H9 (cell line): ENCODE results near the gene TBC1D5. TPM values are rescaled to one million over a fixed set of nuclear protein-coding genes. Genes with fewer than 3 reads are reported as not detected.

ENCODE experiments used
- DNase-seq: peaks from one replicate; pipeline ENCODE4 v3.0.0-alpha.2; 2017
- H2AFZ ChIP-seq: one replicate; pipeline ENCODE4 v1.6.1; 2013; ENCODE audit warnings: mild to moderate bottlenecking, low read length, control low read depth, moderate library complexity
- H2AK5ac ChIP-seq: 2 replicates; pipeline ENCODE4 v1.6.1; 2013; ENCODE audit warnings: low read length, control low read depth, mixed read lengths; ENCODE audit not compliant: insufficient read length
- H2BK120ac ChIP-seq: one replicate; pipeline ENCODE4 v1.6.1; 2013; ENCODE audit warnings: low read depth, mild to moderate bottlenecking, low read length, control low read depth, inconsistent platforms; ENCODE audit not compliant: poor library complexity, severe bottlenecking
- H2BK12ac ChIP-seq: 2 replicates; pipeline ENCODE4 v1.6.1; 2013; ENCODE audit warnings: low read length, control low read depth, mixed read lengths, low read depth; ENCODE audit not compliant: insufficient read length
- H2BK15ac ChIP-seq: 2 replicates; pipeline ENCODE4 v1.6.1; 2013; ENCODE audit warnings: low read depth, low read length, control low read depth
- H2BK20ac ChIP-seq: one replicate; pipeline ENCODE4 v1.6.1; 2013; ENCODE audit warnings: low read depth, mild to moderate bottlenecking, low read length, control low read depth, inconsistent platforms; ENCODE audit not compliant: poor library complexity, severe bottlenecking
- H2BK5ac ChIP-seq: 2 replicates; pipeline ENCODE4 v1.6.1; 2013; ENCODE audit warnings: low read length, control low read depth, mixed read lengths; ENCODE audit not compliant: insufficient read length
- H3K14ac ChIP-seq: 2 replicates; pipeline ENCODE4 v1.6.1; 2013; ENCODE audit warnings: low read length, control low read depth; ENCODE audit not compliant: insufficient read depth
- H3K18ac ChIP-seq: 2 replicates; pipeline ENCODE4 v1.6.1; 2013; ENCODE audit warnings: low read depth, mild to moderate bottlenecking, mixed read lengths, low read length, control low read depth; ENCODE audit not compliant: insufficient read length
- H3K23ac ChIP-seq: 2 replicates; pipeline ENCODE4 v1.6.1; 2013; ENCODE audit warnings: low read length, control low read depth, mixed read lengths, low read depth; ENCODE audit not compliant: insufficient read length
- H3K23me2 ChIP-seq: 2 replicates; pipeline ENCODE4 v1.6.1; 2013; ENCODE audit warnings: low read depth, mild to moderate bottlenecking, mixed read lengths, low read length, control low read depth; ENCODE audit not compliant: insufficient read length, poor library complexity, severe bottlenecking
- H3K27ac ChIP-seq: 2 replicates; pipeline ENCODE4 v1.5.1; 2013; ENCODE audit warnings: low read length, control low read depth, mixed read lengths, low read depth; ENCODE audit not compliant: insufficient read length
- H3K27me3 ChIP-seq: 2 replicates; pipeline ENCODE4 v1.6.1; 2013; ENCODE audit warnings: low read length, control low read depth, inconsistent platforms; ENCODE audit not compliant: insufficient read depth
- H3K4ac ChIP-seq: 2 replicates; pipeline ENCODE4 v1.6.1; 2013; ENCODE audit warnings: low read depth, mild to moderate bottlenecking, control low read depth, inconsistent platforms, low read length, moderate library complexity
- H3K4me1 ChIP-seq: 2 replicates; pipeline ENCODE4 v1.6.1; 2013; ENCODE audit warnings: low read length, control low read depth, inconsistent platforms; ENCODE audit not compliant: insufficient read depth
- H3K4me2 ChIP-seq: 2 replicates; pipeline ENCODE4 v1.6.1; 2013; ENCODE audit warnings: low read length, control low read depth, mixed read lengths; ENCODE audit not compliant: insufficient read length, insufficient read depth
- H3K56ac ChIP-seq: 2 replicates; pipeline ENCODE4 v1.6.1; 2013; ENCODE audit warnings: low read depth, mild to moderate bottlenecking, mixed read lengths, low read length, control low read depth; ENCODE audit not compliant: insufficient read length
- H3K79me1 ChIP-seq: 2 replicates; pipeline ENCODE4 v1.6.1; 2013; ENCODE audit warnings: low read depth, mild to moderate bottlenecking, moderate library complexity, low read length, control low read depth, inconsistent platforms; ENCODE audit not compliant: insufficient read depth, poor library complexity, severe bottlenecking
- H3K79me2 ChIP-seq: 2 replicates; pipeline ENCODE4 v1.6.1; 2013; ENCODE audit warnings: low read length, control low read depth, inconsistent platforms; ENCODE audit not compliant: insufficient read depth
- H3K9ac ChIP-seq: 2 replicates; pipeline ENCODE4 v1.6.1; 2013; ENCODE audit warnings: low read length, control low read depth, mixed read lengths; ENCODE audit not compliant: insufficient read length; ENCODE audit errors: extremely low read depth
- H3K9me3 ChIP-seq: one replicate; pipeline ENCODE4 v1.6.1; 2013; ENCODE audit warnings: low read depth, low read length, inconsistent platforms; ENCODE audit not compliant: control insufficient read depth
- H3T11ph ChIP-seq: one replicate; pipeline ENCODE4 v1.6.1; 2013; ENCODE audit warnings: mild to moderate bottlenecking, low read length, control low read depth, inconsistent platforms
- H4K20me1 ChIP-seq: one replicate; pipeline ENCODE4 v1.6.1; 2013; ENCODE audit not compliant: control insufficient read depth, insufficient read length, insufficient read depth
- H4K5ac ChIP-seq: 2 replicates; pipeline ENCODE4 v1.6.1; 2013; ENCODE audit warnings: low read depth, mild to moderate bottlenecking, mixed read lengths, low read length, control low read depth; ENCODE audit not compliant: insufficient read length
- H4K8ac ChIP-seq: replicated peaks from 2 replicates; pipeline ENCODE4 v1.6.1; 2013; ENCODE audit warnings: low read length, control low read depth, mixed read lengths, low read depth; ENCODE audit not compliant: insufficient read length
- H4K91ac ChIP-seq: 2 replicates; pipeline ENCODE4 v1.6.1; 2013; ENCODE audit warnings: low read depth, mild to moderate bottlenecking, moderate library complexity, mixed read lengths, low read length, control low read depth; ENCODE audit not compliant: insufficient read length
- H3K27ac Mint-ChIP-seq, 3 experiments: 2 replicates in 2 of 3; 3 replicates in 1 of 3; pipeline ENCODE4 v1.8.0; 2020 to 2021; ENCODE audit warnings: mixed read lengths in 3 of 3, mild to moderate bottlenecking in 1 of 3, moderate library complexity in 1 of 3
- H3K27me3 Mint-ChIP-seq: 2 replicates; pipeline ENCODE4 v1.8.0; 2021; ENCODE audit warnings: low read depth, mild to moderate bottlenecking, moderate library complexity, mixed read lengths
- H3K36me3 Mint-ChIP-seq, 3 experiments: 2 replicates in 2 of 3; 3 replicates in 1 of 3; pipeline ENCODE4 v1.8.0; 2020 to 2021; ENCODE audit warnings: low read depth in 3 of 3, mixed read lengths in 3 of 3; ENCODE audit not compliant: insufficient read depth in 1 of 3
- H3K4me1 Mint-ChIP-seq, 2 experiments: 2 replicates each; pipeline ENCODE4 v1.8.0; 2020; ENCODE audit warnings: mixed read lengths in 2 of 2
- H3K4me3 Mint-ChIP-seq, 2 experiments: 2 replicates in 1 of 2; 3 replicates in 1 of 2; pipeline ENCODE4 v1.8.0; 2020 to 2021; ENCODE audit warnings: mild to moderate bottlenecking in 2 of 2, mixed read lengths in 2 of 2, moderate library complexity in 1 of 2
- H3K9me3 Mint-ChIP-seq, 2 experiments: 2 replicates in 1 of 2; 3 replicates in 1 of 2; pipeline ENCODE4 v1.8.0; 2020; ENCODE audit warnings: mild to moderate bottlenecking in 2 of 2, mixed read lengths in 2 of 2, moderate library complexity in 1 of 2
- CTCF ChIP-seq: fragments of 200-600 bp; sonication (generic); conservative IDR thresholded peaks from 3 replicates; pipeline ENCODE4 v1.8.0; 2021; ENCODE audit warnings: antibody characterized with exemption, mild to moderate bottlenecking
- WGBS: extraction: QIAGEN DNeasy Blood & Tissue Kit; methylation state at CpG from one replicate; pipeline ENCODE4 v1.1.7; 2013; ENCODE audit warnings: missing lambda C conversion rate, low lambda C conversion rate, mixed read lengths; ENCODE audit not compliant: insufficient read length; ENCODE audit errors: extremely low coverage; 5-methylcytosine and 5-hydroxymethylcytosine counted together
- total RNA-seq: library from RNA; stranded (reverse); gene quantifications from 2 replicates; pipeline ENCODE4 v1.2.1, GENCODE V29; 2021

TBC1D5 gene
- total RNA-seq, 1 experiment from 2014 or later: 25.0 TPM

- Histone ChIP-seq H3K27ac (no peak overlapping the region), H2AFZ (no peak overlapping the region), H2BK15ac (no peak overlapping the region), H3K9ac (no peak overlapping the region), H3K23me2 (no peaks in the 10 kb centered on the region), H2BK5ac (no peak overlapping the region), H3K23ac (no peak overlapping the region), H3K4me1 (no peaks in the 10 kb centered on the region), H3K27me3 (no peaks in the 10 kb centered on the region), H3K79me1 (no peaks in the 10 kb centered on the region), H2AK5ac (no peak overlapping the region), H2BK12ac (no peak overlapping the region), H2BK20ac (no peak overlapping the region), H4K8ac (no peak overlapping the region), H3K4ac (no peak overlapping the region), H3K9me3 (no peaks in the 10 kb centered on the region), H4K20me1 (no peaks in the 10 kb centered on the region), H3T11ph (no peak overlapping the region), H4K91ac (no peak overlapping the region), H3K4me2 (no peak overlapping the region), H3K18ac (no peak overlapping the region), H3K14ac (no peak overlapping the region), H2BK120ac (no peak overlapping the region), H3K56ac (no peak overlapping the region), H4K5ac (no peak overlapping the region), H3K79me2 (no peaks in the 10 kb centered on the region)
- WGBS: no CpG with 5 or more reads among the region's 2 CpGs
- TF ChIP-seq CTCF: no peak
- DNase-seq: no peak
- Mint-ChIP-seq H3K9me3 (no peaks in the 10 kb centered on the region), H3K27ac (no peak overlapping the region; a peak in 1 of 7 replicates), H3K36me3 (no peaks in the 10 kb centered on the region), H3K27me3 (no peaks in the 10 kb centered on the region), H3K4me1 (peaks cover 13 to 18% of the 10 kb centered on the region in 2 experiments), H3K4me3 (no peak overlapping the region)
These were observed 334.9 kb downstream of the TBC1D5 start for GRCh38 chr3:17407576-17407975.
